ENCODE measurements around the gene CA10.

GRCh38 chr17:51720439-51720838 lies 438.1 kb downstream of the CA10 start:
- TF ChIP-seq POLR2A (IDR thresholded peaks at IDR 0.05) (no peak), POLR2AphosphoS5 (IDR thresholded peaks at IDR 0.05; ENCODE audit: insufficient read depth in 1 of 2, low read depth in 1 of 2) (no peak)

Measured in vagina (tissue), 2 donors.